Neural progenitor cell (in vitro differentiated cells): ENCODE measurements around the gene TRPM3. TPM values are rescaled to one million over a fixed set of nuclear protein-coding genes. Genes with fewer than 3 reads are reported as not detected.

Experiments
- DNase-seq: peaks from one replicate; pipeline ENCODE4 v3.0.0-alpha.2; 2016; ENCODE audit warnings: low spot score
- H2AFZ ChIP-seq: fragments of 200-600 bp; sonication (generic); replicated peaks from 2 replicates; pipeline ENCODE4 v1.6.1; 2016; ENCODE audit warnings: antibody characterized with exemption
- H3F3A ChIP-seq: fragments of 200-600 bp; sonication (generic); 2 replicates; pipeline ENCODE4 v1.6.1; 2016; ENCODE audit warnings: antibody characterized with exemption, low read depth
- H3K27ac ChIP-seq: fragments of 200-600 bp; sonication (generic); 2 replicates; pipeline ENCODE4 v1.5.1; 2016; ENCODE audit warnings: mild to moderate bottlenecking
- H3K27me3 ChIP-seq: fragments of 200-600 bp; sonication (generic); 2 replicates; pipeline ENCODE4 v1.6.1; 2016; ENCODE audit warnings: mild to moderate bottlenecking, moderate library complexity
- H3K36me3 ChIP-seq: fragments of 200-600 bp; sonication (generic); 2 replicates; pipeline ENCODE4 v1.5.1; 2016
- H3K4me1 ChIP-seq: fragments of 200-600 bp; sonication (generic); 2 replicates; pipeline ENCODE4 v1.6.1; 2016; ENCODE audit warnings: mixed run types
- H3K4me2 ChIP-seq: fragments of 200-600 bp; sonication (generic); 2 replicates; pipeline ENCODE4 v1.6.1; 2016
- H3K4me3 ChIP-seq: fragments of 200-600 bp; sonication (generic); 2 replicates; pipeline ENCODE4 v1.5.1; 2016
- H3K79me2 ChIP-seq: fragments of 200-600 bp; sonication (generic); 2 replicates; pipeline ENCODE4 v1.6.1; 2016; ENCODE audit warnings: low read depth
- H3K9ac ChIP-seq: fragments of 200-600 bp; sonication (generic); 2 replicates; pipeline ENCODE4 v1.6.1; 2016
- H3K9me3 ChIP-seq: fragments of 200-600 bp; sonication (generic); 2 replicates; pipeline ENCODE4 v1.5.1; 2016; ENCODE audit warnings: low read depth
- H4K20me1 ChIP-seq: fragments of 200-600 bp; sonication (generic); 2 replicates; pipeline ENCODE4 v1.6.1; 2016; ENCODE audit warnings: low read depth
- H3K27ac Mint-ChIP-seq: 3 replicates; pipeline ENCODE4 v1.8.0; 2021; ENCODE audit warnings: mixed read lengths
- H3K27me3 Mint-ChIP-seq: 2 replicates; pipeline ENCODE4 v1.8.0; 2022; ENCODE audit warnings: low read depth, mild to moderate bottlenecking, inconsistent platforms, moderate library complexity, mixed read lengths; ENCODE audit not compliant: insufficient read depth
- H3K36me3 Mint-ChIP-seq: 3 replicates; pipeline ENCODE4 v1.8.0; 2021; ENCODE audit warnings: mixed read lengths
- H3K4me1 Mint-ChIP-seq: 3 replicates; pipeline ENCODE4 v1.8.0; 2021; ENCODE audit warnings: mixed read lengths
- H3K4me3 Mint-ChIP-seq: 3 replicates; pipeline ENCODE4 v1.8.0; 2021; ENCODE audit warnings: mild to moderate bottlenecking, moderate library complexity, mixed read lengths
- H3K9me3 Mint-ChIP-seq: 3 replicates; pipeline ENCODE4 v1.8.0; 2020; ENCODE audit warnings: mixed read lengths
- CTCF ChIP-seq: fragments of 200-600 bp; sonication (generic); IDR thresholded peaks from 2 replicates; pipeline ENCODE4 v1.5.1; 2017; ENCODE audit warnings: antibody characterized with exemption, mild to moderate bottlenecking
- EZH2 ChIP-seq: fragments of 200-600 bp; sonication (generic); IDR thresholded peaks from 2 replicates; pipeline ENCODE4 v1.6.1; 2017; ENCODE audit warnings: antibody characterized with exemption, mild to moderate bottlenecking, moderate library complexity
- EZH2phosphoT487 ChIP-seq: fragments of 200-600 bp; sonication (generic); IDR thresholded peaks from 2 replicates; pipeline ENCODE4 v1.6.1; 2017; ENCODE audit warnings: antibody characterized with exemption
- total RNA-seq: library from RNA; depleted of rRNA; stranded (reverse); fragments of >200 nt; gene quantifications from 2 replicates; pipeline ENCODE4 v1.2.3, GENCODE V29; 2015; ENCODE audit warnings: low replicate concordance

Gene TRPM3
- total RNA-seq, 1 donor from 2014 or later, result 37.2 TPM

GRCh38 chr9:71071633-71072032 is 49.8 kb downstream of the TRPM3 start:
- Histone ChIP-seq H3K27ac (no peak overlapping the region), H2AFZ (no peak overlapping the region), H3K27me3 (no peaks in the 10 kb centered on the region), H3K36me3 (no peaks in the 10 kb centered on the region), H3K9me3 (no peaks in the 10 kb centered on the region), H3K4me3 (no peak overlapping the region), H3K4me2 (no peak overlapping the region), H3K9ac (no peak overlapping the region), H3F3A (no peaks in the 10 kb centered on the region), H3K4me1 (peaks cover 10% of the 10 kb centered on the region), H4K20me1 (no peaks in the 10 kb centered on the region), H3K79me2 (peaks cover 73% of the 10 kb centered on the region)
- Mint-ChIP-seq H3K4me3 (no peak overlapping the region), H3K27me3 (no peaks in the 10 kb centered on the region), H3K4me1 (peaks cover 8% of the 10 kb centered on the region), H3K9me3 (no peaks in the 10 kb centered on the region), H3K27ac (no peak overlapping the region), H3K36me3 (peaks cover 18% of the 10 kb centered on the region)
- DNase-seq, result no peak
- TF ChIP-seq CTCF, result no peak
- no peak for TF ChIP-seq EZH2
- no peak for TF ChIP-seq EZH2phosphoT487

- H3K27ac Mint-ChIP-seq, result no peak overlapping the region
- H3K4me1 Mint-ChIP-seq, result peaks cover 18% of the 10 kb centered on the region
- H3K36me3 Mint-ChIP-seq, result peaks cover 20% of the 10 kb centered on the region
- Histone ChIP-seq H3F3A (no peaks in the 10 kb centered on the region), H3K4me1 (peaks cover 20% of the 10 kb centered on the region), H3K4me3 (no peak overlapping the region), H2AFZ (no peak overlapping the region), H3K4me2 (no peak overlapping the region), H3K9ac (no peak overlapping the region), H3K79me2 (peaks cover 72% of the 10 kb centered on the region), H4K20me1 (no peaks in the 10 kb centered on the region), H3K36me3 (no peaks in the 10 kb centered on the region), H3K27me3 (no peaks in the 10 kb centered on the region), H3K9me3 (no peaks in the 10 kb centered on the region), H3K27ac (no peak overlapping the region)
- peaks cover 7% of the 10 kb centered on the region for H3K9me3 Mint-ChIP-seq
- peaks cover under 1% of the 10 kb centered on the region for H3K27me3 Mint-ChIP-seq
- TF ChIP-seq EZH2phosphoT487, result no peak
- no peak for TF ChIP-seq CTCF
- TF ChIP-seq EZH2, result no peak
- DNase-seq, result no peak
- H3K4me3 Mint-ChIP-seq, result no peak overlapping the region
Measured at GRCh38 chr9:71058660-71059059, 62.8 kb downstream of the TRPM3 start.

DNA sequence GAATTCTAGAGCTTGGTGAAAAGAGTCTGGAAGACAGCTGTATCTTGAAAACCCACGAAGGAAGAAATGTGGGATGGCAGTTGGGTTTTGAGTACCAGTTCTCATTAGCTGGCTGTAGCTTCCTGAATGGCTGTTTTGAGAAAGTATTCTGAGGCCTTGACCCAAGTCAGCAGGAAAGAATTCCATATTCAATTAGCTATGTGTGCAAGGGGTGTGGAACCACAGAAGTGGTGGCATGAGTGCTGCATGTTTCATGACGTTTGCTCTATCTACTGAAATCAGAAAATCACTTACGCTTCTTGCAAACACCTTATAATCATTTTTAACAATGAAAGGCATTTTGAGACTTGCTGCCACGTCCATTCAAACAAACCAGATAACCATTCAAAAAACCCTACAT is 69.1 kb downstream of the TRPM3 start:
- no peak overlapping the region for H3K4me3 ChIP-seq
- H3K27me3 Mint-ChIP-seq, result no peaks in the 10 kb centered on the region
- no peak overlapping the region for H3K9ac ChIP-seq
- H3K4me1 ChIP-seq, result peaks cover 22% of the 10 kb centered on the region
- no peak for DNase-seq
- peaks cover 73% of the 10 kb centered on the region for H3K79me2 ChIP-seq
- H3K9me3 Mint-ChIP-seq, result peaks cover 4% of the 10 kb centered on the region
- H3K27ac ChIP-seq, result no peak overlapping the region
- TF ChIP-seq EZH2phosphoT487, result no peak
- no peak for TF ChIP-seq CTCF
- TF ChIP-seq EZH2, result no peak
- no peak overlapping the region for H2AFZ ChIP-seq
- no peak overlapping the region for H3K4me2 ChIP-seq
- H3K4me1 Mint-ChIP-seq, result peaks cover 36% of the 10 kb centered on the region
- H3K27me3 ChIP-seq, result no peaks in the 10 kb centered on the region
- H3K36me3 ChIP-seq, result no peaks in the 10 kb centered on the region
- no peak overlapping the region for H3K27ac Mint-ChIP-seq
- H4K20me1 ChIP-seq, result no peaks in the 10 kb centered on the region
- H3F3A ChIP-seq, result peaks cover 4% of the 10 kb centered on the region
- no peaks in the 10 kb centered on the region for H3K9me3 ChIP-seq
- no peak overlapping the region for H3K4me3 Mint-ChIP-seq
- peaks cover 18% of the 10 kb centered on the region for H3K36me3 Mint-ChIP-seq

DNA sequence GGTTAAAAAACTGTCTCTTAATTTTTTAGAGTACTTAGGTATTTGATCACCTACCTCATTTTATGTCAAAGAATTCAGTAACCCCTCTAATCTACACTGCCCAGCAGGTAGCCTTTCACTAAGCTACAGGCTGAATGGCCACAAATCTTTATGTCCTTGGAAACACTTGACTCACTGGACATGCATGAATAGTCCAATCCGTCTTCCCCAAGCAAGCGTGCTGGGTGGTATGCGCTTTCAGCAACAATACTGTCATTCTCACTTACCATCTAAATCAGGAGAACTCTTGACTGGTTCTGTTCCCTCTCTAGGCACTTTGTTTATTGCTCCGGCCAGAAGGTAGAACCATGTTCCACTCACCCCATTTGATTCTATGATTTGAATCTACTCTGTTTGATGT is 73.1 kb downstream of the TRPM3 start:
- peak; percentile 66 for DNase-seq

More for the DNA sequence above, 73.1 kb downstream of the TRPM3 start:
- H3K4me2 ChIP-seq, result peak overlapping the region; percentile 48
- no peaks in the 10 kb centered on the region for H3K27me3 Mint-ChIP-seq
- H3K9me3 ChIP-seq, result no peaks in the 10 kb centered on the region
- TF ChIP-seq CTCF (no peak), EZH2phosphoT487 (no peak)
- peaks cover 11% of the 10 kb centered on the region for H3K36me3 Mint-ChIP-seq
- H3F3A ChIP-seq, result peaks cover 4% of the 10 kb centered on the region
- no peak overlapping the region for H2AFZ ChIP-seq
- peak overlapping the region; percentile 21 for H3K27ac ChIP-seq
- H3K9me3 Mint-ChIP-seq, result peaks cover 6% of the 10 kb centered on the region
- H3K79me2 ChIP-seq, result peaks cover 69% of the 10 kb centered on the region
- H3K4me1 ChIP-seq, result peaks cover 14% of the 10 kb centered on the region
- no peaks in the 10 kb centered on the region for H4K20me1 ChIP-seq
- H3K4me1 Mint-ChIP-seq, result peaks cover 36% of the 10 kb centered on the region
- no peak overlapping the region for H3K4me3 Mint-ChIP-seq
- no peak overlapping the region for H3K9ac ChIP-seq
- H3K27ac Mint-ChIP-seq, result peak overlapping the region; percentile 23
- H3K4me3 ChIP-seq, result no peak overlapping the region
- no peaks in the 10 kb centered on the region for H3K27me3 ChIP-seq
- no peaks in the 10 kb centered on the region for H3K36me3 ChIP-seq
